Fibroblast of mammary gland (primary cell): ENCODE results near the gene U2AF1.
"Not testable (repeated sequence)": the region's sequence is repeated elsewhere in the genome, so short reads cannot be mapped to it uniquely, and the experiment has no call there.

Experiments
- DNase-seq: peaks from one replicate; pipeline ENCODE4 v3.0.0-alpha.2; 2010; ENCODE audit warnings: low read depth
- H3K4me3 ChIP-seq: 2 replicates; pipeline ENCODE4 v1.5.1; 2011; ENCODE audit warnings: low read depth, mild to moderate bottlenecking, low read length, moderate library complexity; ENCODE audit not compliant: control insufficient read depth

Gene U2AF1

DNA sequence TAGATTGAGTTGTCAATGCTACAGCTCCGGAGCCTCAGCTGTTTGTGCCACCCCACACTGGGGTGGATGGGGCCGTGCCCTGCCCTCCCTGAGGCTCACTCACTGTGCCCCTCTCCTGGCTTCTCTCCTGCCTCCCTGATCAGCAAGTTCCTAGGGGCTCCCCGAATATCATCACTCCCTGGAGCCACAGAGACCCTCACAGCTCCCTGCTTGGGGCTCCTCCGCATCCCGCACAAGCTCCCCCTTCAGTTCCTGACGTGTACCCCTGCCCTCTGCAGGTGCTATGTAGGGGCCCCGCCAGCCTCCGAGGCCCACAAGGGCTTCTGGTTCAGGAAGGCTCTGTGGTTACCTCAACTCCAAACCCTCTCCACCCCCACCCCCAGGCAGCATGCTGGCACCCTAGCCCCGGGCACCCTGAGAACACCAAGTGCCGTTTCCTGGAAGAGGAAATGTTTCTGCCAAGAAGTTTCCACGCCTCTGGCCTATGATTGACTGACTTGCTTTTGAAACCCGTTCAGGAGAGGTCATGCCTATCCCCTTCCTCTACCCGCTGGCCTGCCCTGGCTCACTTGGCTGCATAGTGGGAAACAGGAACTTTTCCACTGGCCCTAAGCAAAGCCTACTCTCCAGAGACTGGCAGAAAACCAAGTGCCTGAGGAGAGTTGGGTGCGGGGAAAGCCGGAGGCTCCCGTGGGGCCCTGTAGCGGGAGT lies 62.0 kb downstream of the U2AF1 start:
- not testable (repeated sequence) for DNase-seq, H3K4me3 ChIP-seq

DNA sequence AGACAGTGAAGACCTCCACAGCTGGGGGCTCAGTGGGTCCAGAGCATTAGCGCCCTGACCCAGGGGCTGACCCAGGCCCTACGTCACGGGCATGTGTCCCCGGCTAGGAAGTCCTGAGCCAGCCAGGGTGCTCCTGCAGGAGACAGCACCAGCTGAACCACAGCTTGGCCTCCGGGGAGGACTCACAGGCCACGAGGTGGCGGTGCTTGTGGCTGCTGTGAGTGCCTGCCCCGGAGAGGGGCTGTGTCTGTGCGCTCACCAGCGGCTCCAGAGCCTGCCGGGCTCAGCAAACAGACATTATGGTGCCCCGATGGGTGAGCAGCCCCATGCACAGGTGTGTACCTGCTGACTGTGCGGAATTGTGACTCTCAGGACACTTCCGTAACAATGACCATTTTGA lies 62.8 kb downstream of the U2AF1 start:
- not testable (repeated sequence) for DNase-seq, H3K4me3 ChIP-seq

DNA sequence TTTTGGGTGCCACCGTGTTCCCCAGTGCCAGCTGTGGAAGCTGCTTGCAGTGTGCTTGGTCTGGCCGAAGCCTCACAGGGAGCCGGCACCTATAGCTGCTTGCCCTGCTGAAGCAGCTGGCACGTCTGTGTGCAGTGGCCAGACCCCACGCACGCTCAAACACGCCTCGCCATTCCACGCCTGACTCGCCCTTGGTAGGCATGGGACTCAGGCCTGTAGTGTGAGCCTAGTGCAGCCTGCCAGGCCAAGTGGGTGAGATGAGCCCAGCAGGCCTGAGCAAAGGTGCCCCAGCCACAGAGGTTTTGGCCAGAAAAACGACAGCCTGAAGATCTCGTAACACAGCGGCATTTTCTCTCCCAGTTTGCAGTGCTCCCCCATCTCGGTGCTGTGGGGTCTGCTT lies 64.1 kb downstream of the U2AF1 start:
- not testable (repeated sequence) for DNase-seq, H3K4me3 ChIP-seq
